Measurements from ENCODE around the gene VPS35L.
"Not testable (repeated sequence)": the region's sequence is repeated elsewhere in the genome, so short reads cannot be mapped to it uniquely, and the experiment has no call there.

The VPS35L gene

GRCh38 chr16:19672378-19672777 lies 116.9 kb downstream of the VPS35L start:
- TF ChIP-seq, protein P1, sequence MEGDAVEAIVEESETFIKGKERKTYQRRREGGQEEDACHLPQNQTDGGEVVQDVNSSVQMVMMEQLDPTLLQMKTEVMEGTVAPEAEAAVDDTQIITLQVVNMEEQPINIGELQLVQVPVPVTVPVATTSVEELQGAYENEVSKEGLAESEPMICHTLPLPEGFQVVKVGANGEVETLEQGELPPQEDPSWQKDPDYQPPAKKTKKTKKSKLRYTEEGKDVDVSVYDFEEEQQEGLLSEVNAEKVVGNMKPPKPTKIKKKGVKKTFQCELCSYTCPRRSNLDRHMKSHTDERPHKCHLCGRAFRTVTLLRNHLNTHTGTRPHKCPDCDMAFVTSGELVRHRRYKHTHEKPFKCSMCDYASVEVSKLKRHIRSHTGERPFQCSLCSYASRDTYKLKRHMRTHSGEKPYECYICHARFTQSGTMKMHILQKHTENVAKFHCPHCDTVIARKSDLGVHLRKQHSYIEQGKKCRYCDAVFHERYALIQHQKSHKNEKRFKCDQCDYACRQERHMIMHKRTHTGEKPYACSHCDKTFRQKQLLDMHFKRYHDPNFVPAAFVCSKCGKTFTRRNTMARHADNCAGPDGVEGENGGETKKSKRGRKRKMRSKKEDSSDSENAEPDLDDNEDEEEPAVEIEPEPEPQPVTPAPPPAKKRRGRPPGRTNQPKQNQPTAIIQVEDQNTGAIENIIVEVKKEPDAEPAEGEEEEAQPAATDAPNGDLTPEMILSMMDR (IDR thresholded peaks at IDR 0.05; ENCODE audit: extremely low read depth, missing control alignments) = no peak

GRCh38 chr16:19674485-19674884 lies 119.0 kb downstream of the VPS35L start:
- no peak for DNase-seq (ENCODE audit: low spot score)
- TF ChIP-seq, protein P1 (IDR thresholded peaks at IDR 0.05; ENCODE audit: extremely low read depth, missing control alignments) = no peak

More at GRCh38 chr16:19672378-19672777, 116.9 kb downstream of the VPS35L start:
- DNase-seq (ENCODE audit: low spot score) = no peak

GRCh38 chr16:19677402-19677801 lies 121.9 kb downstream of the VPS35L start:
- DNase-seq (ENCODE audit: low spot score) = no peak
- TF ChIP-seq, protein P1 (IDR thresholded peaks at IDR 0.05; ENCODE audit: extremely low read depth, missing control alignments) = no peak

DNA sequence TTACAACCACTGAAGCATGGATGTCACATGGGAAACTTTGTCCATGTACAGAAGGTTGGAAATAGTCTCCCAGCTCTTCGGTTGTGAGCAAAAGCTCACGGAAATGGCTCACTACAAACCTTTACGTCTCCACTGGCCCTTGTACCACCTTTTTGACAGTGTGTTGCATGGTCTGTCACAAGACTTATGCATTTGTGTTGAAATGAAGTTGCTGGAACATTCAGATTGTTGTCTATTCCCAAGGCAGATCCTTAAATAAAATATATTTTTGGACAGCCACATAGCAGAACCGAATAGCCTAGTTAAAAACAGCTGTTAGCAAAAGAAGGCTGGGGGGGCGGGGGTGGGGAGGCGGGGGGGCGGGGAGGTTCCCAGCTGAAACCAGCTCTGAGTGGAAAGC lies 123.3 kb downstream of the VPS35L start:
- DNase-seq (ENCODE audit: low spot score) = no peak
- TF ChIP-seq, protein P1 (IDR thresholded peaks at IDR 0.05; ENCODE audit: extremely low read depth, missing control alignments) = no peak

DNA sequence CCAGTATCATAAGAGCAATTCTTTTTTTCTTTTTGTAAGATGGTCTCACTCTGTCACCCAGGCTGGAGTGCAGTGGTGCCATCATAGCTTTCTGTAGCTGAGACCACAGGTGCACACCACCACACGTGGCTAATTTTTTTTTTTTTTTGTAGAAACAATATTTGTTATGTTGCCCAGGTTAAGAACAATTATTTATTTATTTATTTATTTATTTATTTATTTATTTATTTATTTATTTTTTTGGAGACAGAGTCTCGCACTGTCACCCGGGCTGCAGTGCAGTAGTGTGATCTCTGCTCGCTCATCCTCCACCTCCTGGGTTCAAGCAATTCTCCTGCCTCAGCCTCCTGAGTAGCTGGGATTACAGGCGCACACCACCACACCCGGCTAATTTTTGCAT lies 123.8 kb downstream of the VPS35L start:
- DNase-seq (ENCODE audit: low spot score) = not testable (repeated sequence)

- DNase-seq (ENCODE audit: low spot score) = no peak
- TF ChIP-seq, protein P1 (IDR thresholded peaks at IDR 0.05; ENCODE audit: extremely low read depth, missing control alignments) = no peak
Measured at GRCh38 chr16:19680881-19681340, 125.4 kb downstream of the VPS35L start.

DNA sequence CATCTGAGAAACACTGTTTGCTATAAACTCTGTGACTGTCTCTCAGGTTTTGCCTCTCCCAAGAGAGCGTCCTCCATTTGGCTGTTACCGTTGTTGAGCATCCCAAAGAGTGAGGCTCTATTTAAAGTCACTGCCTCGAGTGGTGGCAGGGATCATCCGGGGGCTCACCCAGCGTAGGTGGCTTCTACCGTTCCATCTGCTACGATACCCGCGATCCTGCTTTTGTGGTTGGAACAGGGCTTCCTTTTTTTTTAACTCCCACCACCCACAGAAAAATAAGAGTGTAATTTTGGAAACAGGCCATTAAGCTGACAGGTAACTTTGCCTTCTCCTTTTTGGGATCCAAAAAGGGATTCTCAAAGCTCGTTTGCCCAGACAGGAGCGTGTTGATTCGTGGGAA lies 126.1 kb downstream of the VPS35L start:
- DNase-seq (ENCODE audit: low spot score) = no peak
- TF ChIP-seq, protein P1 (IDR thresholded peaks at IDR 0.05; ENCODE audit: extremely low read depth, missing control alignments) = no peak

- no peak for DNase-seq (ENCODE audit: low spot score)
- TF ChIP-seq, protein P1 (IDR thresholded peaks at IDR 0.05; ENCODE audit: extremely low read depth, missing control alignments) = no peak
Measured at GRCh38 chr16:19683453-19684236, 128.1 kb downstream of the VPS35L start.

Measured in GM20000 (cell line).